GM12878 (cell line): ENCODE results near the gene PIRT.

Experiments
- DPF2 ChIP-seq: fragments of 450-650 bp; IDR thresholded peaks from 2 replicates; pipeline ENCODE4 v1.6.1; 2017; ENCODE audit warnings: mild to moderate bottlenecking
- FOS ChIP-seq: IDR thresholded peaks from 3 replicates; pipeline ENCODE4 v1.6.1; 2011; ENCODE audit warnings: borderline replicate concordance; ENCODE audit not compliant: insufficient read length; ENCODE audit errors: extremely low read depth
- JUNB ChIP-seq: IDR thresholded peaks from 2 replicates; pipeline ENCODE4 v1.6.1; 2016; ENCODE audit warnings: antibody characterized with exemption, mild to moderate bottlenecking
- MXI1 ChIP-seq: fragments of 150-350 bp; IDR thresholded peaks from 2 replicates; pipeline ENCODE4 v1.6.1; 2011; ENCODE audit warnings: low read depth, mild to moderate bottlenecking, inconsistent platforms, low read length, improper control_type of control experiment
- PAX8 ChIP-seq: fragments of 450-650 bp; IDR thresholded peaks from 2 replicates; pipeline ENCODE4 v1.6.1; 2017; ENCODE audit warnings: mild to moderate bottlenecking, moderate library complexity
- POLR2A ChIP-seq: IDR thresholded peaks from 2 replicates; pipeline ENCODE4 v1.6.1; 2011; ENCODE audit warnings: low read depth, mild to moderate bottlenecking, low read length
- RFX5 ChIP-seq: IDR thresholded peaks from 2 replicates; pipeline ENCODE4 v1.6.1; 2011; ENCODE audit warnings: low read depth, low read length, improper control_type of control experiment
- SIN3A ChIP-seq: IDR thresholded peaks from 2 replicates; pipeline ENCODE4 v1.6.1; 2012; ENCODE audit warnings: low read depth, low read length, improper control_type of control experiment
- STAT1 ChIP-seq: fragments of 450-650 bp; conservative IDR thresholded peaks from 2 replicates; pipeline ENCODE4 v1.6.1; 2014; ENCODE audit warnings: antibody characterized with exemption, mild to moderate bottlenecking
- ZZZ3 ChIP-seq: IDR thresholded peaks from 2 replicates; pipeline ENCODE4 v1.6.1; 2011; ENCODE audit warnings: low read depth; ENCODE audit not compliant: control insufficient read depth, insufficient read length
- TF ChIP-seq, protein P1 (sequence below), 3 experiments: IDR thresholded peaks in 2 of 3; conservative IDR thresholded peaks in 1 of 3; 2 replicates each; pipeline ENCODE4 v1.5.1; 2011; ENCODE audit warnings: low read depth in 3 of 3, low read length in 3 of 3, mild to moderate bottlenecking in 3 of 3, control low read depth in 2 of 3, moderate library complexity in 2 of 3, inconsistent platforms in 1 of 3, mixed read lengths in 1 of 3; ENCODE audit not compliant: control insufficient read depth in 2 of 3, insufficient read depth in 1 of 3; ENCODE audit errors: extremely low read depth in 1 of 3
- TF ChIP-seq, protein P2 (sequence below): fragments of 450-650 bp; formaldehyde crosslinking; IDR thresholded peaks from 2 replicates; pipeline ENCODE4 v1.4.0; 2020; ENCODE audit warnings: mild to moderate bottlenecking, moderate library complexity
- TF ChIP-seq, protein P3 (sequence below): IDR thresholded peaks from 2 replicates; pipeline ENCODE4 v1.6.1; 2011; ENCODE audit warnings: borderline replicate concordance, low read depth, mild to moderate bottlenecking, moderate library complexity, mixed read lengths, low read length; ENCODE audit not compliant: insufficient read depth; ENCODE audit errors: extremely low read length

DNA sequence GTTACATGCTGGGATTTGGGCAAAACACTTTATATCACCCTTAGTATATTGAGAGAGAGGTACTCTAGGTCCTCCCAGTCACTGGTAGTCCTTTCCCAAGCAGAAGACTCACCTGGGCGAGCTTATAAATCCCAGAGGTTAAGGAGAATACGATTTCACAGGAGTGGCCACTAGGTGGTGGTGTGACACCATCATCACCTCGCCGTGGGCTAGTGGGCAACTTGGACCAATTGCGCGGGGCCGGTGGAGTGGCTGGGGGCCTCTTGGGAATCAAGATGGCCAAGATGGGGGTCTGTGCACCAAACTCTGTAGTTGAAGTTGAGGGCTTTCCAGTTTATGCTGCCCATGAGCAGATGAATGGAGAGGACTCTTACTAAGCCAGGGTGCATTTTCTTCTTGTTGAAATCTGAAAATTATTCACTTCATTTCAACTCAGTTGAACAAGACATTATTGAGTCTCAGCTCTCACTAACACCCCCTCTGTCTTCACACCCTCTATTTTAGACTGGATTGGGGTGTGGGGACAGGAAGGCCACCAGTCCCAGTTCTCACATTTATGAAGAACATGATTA is 38.2 kb upstream of the PIRT start:
- TF ChIP-seq STAT1 (no peak), SIN3A (no peak), DPF2 (no peak), MXI1 (no peak), POLR2A (no peak), RFX5 (no peak), JUNB (no peak), PAX8 (no peak), FOS (no peak), ZZZ3 (no peak)
- TF ChIP-seq, protein P1, sequence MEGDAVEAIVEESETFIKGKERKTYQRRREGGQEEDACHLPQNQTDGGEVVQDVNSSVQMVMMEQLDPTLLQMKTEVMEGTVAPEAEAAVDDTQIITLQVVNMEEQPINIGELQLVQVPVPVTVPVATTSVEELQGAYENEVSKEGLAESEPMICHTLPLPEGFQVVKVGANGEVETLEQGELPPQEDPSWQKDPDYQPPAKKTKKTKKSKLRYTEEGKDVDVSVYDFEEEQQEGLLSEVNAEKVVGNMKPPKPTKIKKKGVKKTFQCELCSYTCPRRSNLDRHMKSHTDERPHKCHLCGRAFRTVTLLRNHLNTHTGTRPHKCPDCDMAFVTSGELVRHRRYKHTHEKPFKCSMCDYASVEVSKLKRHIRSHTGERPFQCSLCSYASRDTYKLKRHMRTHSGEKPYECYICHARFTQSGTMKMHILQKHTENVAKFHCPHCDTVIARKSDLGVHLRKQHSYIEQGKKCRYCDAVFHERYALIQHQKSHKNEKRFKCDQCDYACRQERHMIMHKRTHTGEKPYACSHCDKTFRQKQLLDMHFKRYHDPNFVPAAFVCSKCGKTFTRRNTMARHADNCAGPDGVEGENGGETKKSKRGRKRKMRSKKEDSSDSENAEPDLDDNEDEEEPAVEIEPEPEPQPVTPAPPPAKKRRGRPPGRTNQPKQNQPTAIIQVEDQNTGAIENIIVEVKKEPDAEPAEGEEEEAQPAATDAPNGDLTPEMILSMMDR (IDR thresholded peaks at IDR 0.05 in 2 of 3, conservative IDR thresholded peaks at IDR 0.05 in 1 of 3; ENCODE audit: control insufficient read depth in 2 of 3, extremely low read depth in 1 of 3, insufficient read depth in 1 of 3, low read depth in 3 of 3, low read length in 3 of 3): peak; percentile 55 to 68 (median 64)
- TF ChIP-seq, protein P2, sequence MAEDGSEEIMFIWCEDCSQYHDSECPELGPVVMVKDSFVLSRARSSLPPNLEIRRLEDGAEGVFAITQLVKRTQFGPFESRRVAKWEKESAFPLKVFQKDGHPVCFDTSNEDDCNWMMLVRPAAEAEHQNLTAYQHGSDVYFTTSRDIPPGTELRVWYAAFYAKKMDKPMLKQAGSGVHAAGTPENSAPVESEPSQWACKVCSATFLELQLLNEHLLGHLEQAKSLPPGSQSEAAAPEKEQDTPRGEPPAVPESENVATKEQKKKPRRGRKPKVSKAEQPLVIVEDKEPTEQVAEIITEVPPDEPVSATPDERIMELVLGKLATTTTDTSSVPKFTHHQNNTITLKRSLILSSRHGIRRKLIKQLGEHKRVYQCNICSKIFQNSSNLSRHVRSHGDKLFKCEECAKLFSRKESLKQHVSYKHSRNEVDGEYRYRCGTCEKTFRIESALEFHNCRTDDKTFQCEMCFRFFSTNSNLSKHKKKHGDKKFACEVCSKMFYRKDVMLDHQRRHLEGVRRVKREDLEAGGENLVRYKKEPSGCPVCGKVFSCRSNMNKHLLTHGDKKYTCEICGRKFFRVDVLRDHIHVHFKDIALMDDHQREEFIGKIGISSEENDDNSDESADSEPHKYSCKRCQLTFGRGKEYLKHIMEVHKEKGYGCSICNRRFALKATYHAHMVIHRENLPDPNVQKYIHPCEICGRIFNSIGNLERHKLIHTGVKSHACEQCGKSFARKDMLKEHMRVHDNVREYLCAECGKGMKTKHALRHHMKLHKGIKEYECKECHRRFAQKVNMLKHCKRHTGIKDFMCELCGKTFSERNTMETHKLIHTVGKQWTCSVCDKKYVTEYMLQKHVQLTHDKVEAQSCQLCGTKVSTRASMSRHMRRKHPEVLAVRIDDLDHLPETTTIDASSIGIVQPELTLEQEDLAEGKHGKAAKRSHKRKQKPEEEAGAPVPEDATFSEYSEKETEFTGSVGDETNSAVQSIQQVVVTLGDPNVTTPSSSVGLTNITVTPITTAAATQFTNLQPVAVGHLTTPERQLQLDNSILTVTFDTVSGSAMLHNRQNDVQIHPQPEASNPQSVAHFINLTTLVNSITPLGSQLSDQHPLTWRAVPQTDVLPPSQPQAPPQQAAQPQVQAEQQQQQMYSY (CRISPR knock-in tag): no peak
- TF ChIP-seq, protein P3, sequence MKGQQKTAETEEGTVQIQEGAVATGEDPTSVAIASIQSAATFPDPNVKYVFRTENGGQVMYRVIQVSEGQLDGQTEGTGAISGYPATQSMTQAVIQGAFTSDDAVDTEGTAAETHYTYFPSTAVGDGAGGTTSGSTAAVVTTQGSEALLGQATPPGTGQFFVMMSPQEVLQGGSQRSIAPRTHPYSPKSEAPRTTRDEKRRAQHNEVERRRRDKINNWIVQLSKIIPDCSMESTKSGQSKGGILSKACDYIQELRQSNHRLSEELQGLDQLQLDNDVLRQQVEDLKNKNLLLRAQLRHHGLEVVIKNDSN: no peak
